Activated naive CD4-positive, alpha-beta T cell treated with anti-CD3 and anti-CD28 coated beads, Interleukin-2, amount 10 ng/mL, durations not matched to agents 7 days and 5 days (primary cell): ENCODE measurements around the gene CARNS1.
"Not testable (repeated sequence)": the region's sequence is repeated elsewhere in the genome, so short reads cannot be mapped to it uniquely, and the experiment has no call there.

Experiments
- CTCF ChIA-PET: fragments of 350-600 bp; sonication (Branson Sonifier 250); formaldehyde crosslinking; loops from one replicate; lab custom pipeline; 2021; ENCODE audit warnings: antibody characterized with exemption; lab: Charles Lee
- DNase-seq: peaks from one replicate; pipeline ENCODE4 v3.0.0-alpha.2; 2020
- H3K27ac Mint-ChIP-seq: one replicate; pipeline ENCODE4 v1.8.0; 2021; ENCODE audit warnings: mild to moderate bottlenecking, moderate library complexity, mixed read lengths
- H3K27me3 Mint-ChIP-seq: one replicate; pipeline ENCODE4 v1.8.0; 2021; ENCODE audit warnings: mild to moderate bottlenecking, mixed read lengths
- H3K36me3 Mint-ChIP-seq: one replicate; pipeline ENCODE4 v1.8.0; 2021; ENCODE audit warnings: mixed read lengths
- H3K4me1 Mint-ChIP-seq: one replicate; pipeline ENCODE4 v1.8.0; 2021; ENCODE audit warnings: mixed read lengths
- H3K4me3 Mint-ChIP-seq: one replicate; pipeline ENCODE4 v1.8.0; 2021; ENCODE audit warnings: mild to moderate bottlenecking, moderate library complexity, mixed read lengths
- H3K9me3 Mint-ChIP-seq: one replicate; pipeline ENCODE4 v1.8.0; 2021; ENCODE audit warnings: mixed read lengths

The CARNS1 gene

GRCh38 chr11:67427364-67427859 lies 11.9 kb downstream of the CARNS1 start:
- H3K27me3 Mint-ChIP-seq, CTCF ChIA-PET, H3K9me3 Mint-ChIP-seq, DNase-seq: not testable (repeated sequence)
- Mint-ChIP-seq H3K4me3 (peak overlapping the region; percentile 98), H3K4me1 (peaks cover 62% of the 10 kb centered on the region), H3K27ac (peak overlapping the region; percentile 95), H3K36me3 (peaks cover 10% of the 10 kb centered on the region)

GRCh38 chr11:67428052-67429001 lies 12.8 kb downstream of the CARNS1 start, which contains the start of gene RPS6KB2:
Gene RPS6KB2, plus strand, starts transcription at chr11:67428494. Its CDS starts 52 bp downstream, at chr11:67428546.
- Mint-ChIP-seq H3K27me3 (peaks cover 6% of the 10 kb centered on the region), H3K4me3 (peak within 1 kb of the TSS; percentile 98), H3K9me3 (no peaks in the 10 kb centered on the region), H3K36me3 (peaks cover 13% of the 10 kb centered on the region), H3K4me1 (peaks cover 64% of the 10 kb centered on the region), H3K27ac (peak within 1 kb of the TSS; percentile 95)
- DNase-seq, result peak; percentile 100
- CTCF ChIA-PET, result interaction anchor here (0.9 to 1.3 kb wide), 2 partner anchors 9 to 10 kb away, joined by 4 to 5 read pairs; partner anchors contain the start of gene PTPRCAP

- CTCF ChIA-PET, result interaction anchor here (0.9 to 1.3 kb wide), 2 partner anchors 8 to 9 kb away, joined by 4 to 5 read pairs; partner anchors contain the start of gene PTPRCAP
- Mint-ChIP-seq H3K36me3 (peaks cover 14% of the 10 kb centered on the region), H3K4me1 (peaks cover 70% of the 10 kb centered on the region), H3K9me3 (no peaks in the 10 kb centered on the region), H3K4me3 (peak overlapping the region; percentile 98), H3K27me3 (peaks cover 6% of the 10 kb centered on the region), H3K27ac (peak overlapping the region; percentile 95)
- DNase-seq, result no peak
Observed at GRCh38 chr11:67429038-67429668, 13.7 kb downstream of the CARNS1 start.

GRCh38 chr11:67429722-67430121 lies 14.2 kb downstream of the CARNS1 start:
- Mint-ChIP-seq H3K4me1 (peaks cover 72% of the 10 kb centered on the region), H3K27ac (peak overlapping the region; percentile 95), H3K27me3 (peaks cover 6% of the 10 kb centered on the region), H3K4me3 (peak overlapping the region; percentile 98), H3K36me3 (peaks cover 16% of the 10 kb centered on the region), H3K9me3 (no peaks in the 10 kb centered on the region)
- CTCF ChIA-PET, result no interaction called here
- DNase-seq, result no peak

- no peaks in the 10 kb centered on the region for H3K9me3 Mint-ChIP-seq
- CTCF ChIA-PET, result interaction anchor here (1.7 kb wide), 1 partner anchor 30 kb away, joined by 5 read pairs; the partner anchor contains the start of gene PPP1CA
- H3K27me3 Mint-ChIP-seq, result peaks cover 6% of the 10 kb centered on the region
- peaks cover 28% of the 10 kb centered on the region for H3K36me3 Mint-ChIP-seq
- peaks cover 71% of the 10 kb centered on the region for H3K4me1 Mint-ChIP-seq
- H3K4me3 Mint-ChIP-seq, result peak overlapping the region; percentile 14
- DNase-seq, result no peak
- peak overlapping the region; percentile 75 for H3K27ac Mint-ChIP-seq
Observed at GRCh38 chr11:67431346-67432249, 16.1 kb downstream of the CARNS1 start.

GRCh38 chr11:67432655-67433349 lies 17.3 kb downstream of the CARNS1 start:
- CTCF ChIA-PET, result interaction anchor here (1.7 kb wide), 1 partner anchor 31 kb away, joined by 5 read pairs; the partner anchor contains the start of gene PPP1CA
- H3K9me3 Mint-ChIP-seq, result no peaks in the 10 kb centered on the region
- peaks cover 10% of the 10 kb centered on the region for H3K27me3 Mint-ChIP-seq
- DNase-seq, result no peak
- H3K36me3 Mint-ChIP-seq, result peaks cover 37% of the 10 kb centered on the region
- H3K4me3 Mint-ChIP-seq, result no peak overlapping the region
- H3K27ac Mint-ChIP-seq, result peak overlapping the region; percentile 76
- peaks cover 61% of the 10 kb centered on the region for H3K4me1 Mint-ChIP-seq

- no peak for DNase-seq
- peaks cover 4% of the 10 kb centered on the region for H3K27me3 Mint-ChIP-seq
- H3K27ac Mint-ChIP-seq, result peak overlapping the region; percentile 76
- peaks cover 57% of the 10 kb centered on the region for H3K4me1 Mint-ChIP-seq
- no peaks in the 10 kb centered on the region for H3K9me3 Mint-ChIP-seq
- peaks cover 42% of the 10 kb centered on the region for H3K36me3 Mint-ChIP-seq
- CTCF ChIA-PET, result interaction anchor here (1.7 kb wide), 1 partner anchor 32 kb away, joined by 5 read pairs; the partner anchor contains the start of gene PPP1CA
- peak overlapping the region; percentile 37 for H3K4me3 Mint-ChIP-seq
Observed at GRCh38 chr11:67433536-67434394, 18.3 kb downstream of the CARNS1 start.

GRCh38 chr11:67434395-67434881 lies 19.0 kb downstream of the CARNS1 start:
- H3K4me3 Mint-ChIP-seq, result peak overlapping the region; percentile 37
- H3K9me3 Mint-ChIP-seq, result no peaks in the 10 kb centered on the region
- CTCF ChIA-PET, result no interaction called here
- H3K4me1 Mint-ChIP-seq, result peaks cover 58% of the 10 kb centered on the region
- no peak for DNase-seq
- H3K27ac Mint-ChIP-seq, result peak overlapping the region; percentile 75
- peaks cover 4% of the 10 kb centered on the region for H3K27me3 Mint-ChIP-seq
- H3K36me3 Mint-ChIP-seq, result peaks cover 46% of the 10 kb centered on the region

GRCh38 chr11:67435031-67435726 lies 19.7 kb downstream of the CARNS1 start:
- CTCF ChIA-PET, result no interaction called here
- Mint-ChIP-seq H3K27me3 (peaks cover 4% of the 10 kb centered on the region), H3K4me3 (peak overlapping the region; percentile 100), H3K27ac (peak overlapping the region; percentile 84), H3K4me1 (peaks cover 58% of the 10 kb centered on the region), H3K36me3 (peaks cover 52% of the 10 kb centered on the region), H3K9me3 (no peaks in the 10 kb centered on the region)
- no peak for DNase-seq

GRCh38 chr11:67435727-67436458 lies 20.4 kb downstream of the CARNS1 start:
- no peaks in the 10 kb centered on the region for H3K9me3 Mint-ChIP-seq
- H3K4me1 Mint-ChIP-seq, result peaks cover 61% of the 10 kb centered on the region
- peaks cover 54% of the 10 kb centered on the region for H3K36me3 Mint-ChIP-seq
- peak overlapping the region; percentile 100 for H3K4me3 Mint-ChIP-seq
- peak overlapping the region; percentile 97 for H3K27ac Mint-ChIP-seq
- DNase-seq, result no peak
- CTCF ChIA-PET, result interaction anchor here (1.8 to 6.3 kb wide), 4 partner anchors 7 to 34 kb away, joined by 5 to 36 read pairs (median 10); partner anchors contain the start of genes PPP1CA, RPS6KB2 and TBC1D10C
- H3K27me3 Mint-ChIP-seq, result peaks cover 4% of the 10 kb centered on the region
